Astrocyte of the cerebellum (primary cell): ENCODE measurements around the gene GPR156.

Source experiments
- DNase-seq: peaks from one replicate; pipeline ENCODE4 v3.0.0-alpha.2; 2011; ENCODE audit warnings: low read depth
- H3K4me3 ChIP-seq: 2 replicates; pipeline ENCODE4 v1.5.1; 2011; ENCODE audit warnings: mild to moderate bottlenecking, low read depth, low read length, moderate library complexity
- CTCF ChIP-seq: IDR thresholded peaks from 2 replicates; pipeline ENCODE4 v1.5.1; 2012; ENCODE audit warnings: low read length, low read depth, moderate library complexity, mild to moderate bottlenecking; ENCODE audit errors: missing control alignments
- in situ Hi-C: cut with HindIII; loops from 2 replicates; pipeline ENCODE4 v1.10.0; 2017; ENCODE audit warnings: low sequenced_read_pairs

GPR156 gene

GRCh38 chr3:120171134-120171873, 113.7 kb downstream of the GPR156 start:
- no peak for TF ChIP-seq CTCF
- DNase-seq, result no peak
- no peak overlapping the region for H3K4me3 ChIP-seq
- in situ Hi-C loops, result no loop called here

- DNase-seq, result no peak
- no peak overlapping the region for H3K4me3 ChIP-seq
- TF ChIP-seq CTCF, result no peak
- in situ Hi-C loops, result no loop called here
Measured at GRCh38 chr3:120170223-120170622, 114.8 kb downstream of the GPR156 start.

GRCh38 chr3:120169407-120169806, 115.6 kb downstream of the GPR156 start:
- in situ Hi-C loops, result no loop called here
- no peak overlapping the region for H3K4me3 ChIP-seq
- no peak for DNase-seq
- no peak for TF ChIP-seq CTCF

GRCh38 chr3:120168611-120169010, 116.4 kb downstream of the GPR156 start:
- DNase-seq, result no peak
- TF ChIP-seq CTCF, result no peak

GRCh38 chr3:120168038-120168437, 117.0 kb downstream of the GPR156 start:
- no peak for TF ChIP-seq CTCF
- in situ Hi-C loops, result no loop called here
- no peak for DNase-seq
- H3K4me3 ChIP-seq, result no peak overlapping the region

More at GRCh38 chr3:120168611-120169010, 116.4 kb downstream of the GPR156 start:
- in situ Hi-C loops, result no loop called here
- H3K4me3 ChIP-seq, result no peak overlapping the region

- no peak for DNase-seq
Measured at GRCh38 chr3:120167488-120167887, 117.5 kb downstream of the GPR156 start.

More at GRCh38 chr3:120167488-120167887, 117.5 kb downstream of the GPR156 start:
- H3K4me3 ChIP-seq, result no peak overlapping the region
- in situ Hi-C loops, result no loop called here
- no peak for TF ChIP-seq CTCF
